HUES48 (cell line): ENCODE results near the gene IMP4.

ENCODE experiments used
- H3K27ac ChIP-seq: one replicate; pipeline ENCODE4 v1.7.0; 2013; ENCODE audit warnings: low read depth, low read length, inconsistent platforms
- H3K27me3 ChIP-seq: 2 replicates; pipeline ENCODE4 v1.6.1; 2013; ENCODE audit warnings: mild to moderate bottlenecking, low read length; ENCODE audit not compliant: control insufficient read depth, insufficient read depth
- H3K36me3 ChIP-seq: 2 replicates; pipeline ENCODE4 v1.6.1; 2013; ENCODE audit warnings: low read length; ENCODE audit not compliant: control insufficient read depth, insufficient read depth
- H3K4me1 ChIP-seq: 2 replicates; pipeline ENCODE4 v1.6.1; 2013; ENCODE audit warnings: mild to moderate bottlenecking, low read length; ENCODE audit not compliant: control insufficient read depth, insufficient read depth
- H3K4me3 ChIP-seq: 2 replicates; pipeline ENCODE4 v1.5.1; 2013; ENCODE audit warnings: mild to moderate bottlenecking, low read depth, low read length
- H3K9ac ChIP-seq: 2 replicates; pipeline ENCODE4 v1.6.1; 2013; ENCODE audit warnings: mild to moderate bottlenecking, low read depth, low read length, moderate library complexity
- H3K9me3 ChIP-seq: 2 replicates; pipeline ENCODE4 v1.6.1; 2013; ENCODE audit warnings: low read length; ENCODE audit not compliant: control insufficient read depth, insufficient read depth

Gene IMP4

GRCh38 chr2:130371723-130372054, 29.0 kb downstream of the IMP4 start:
- Histone ChIP-seq H3K9me3 (no peaks in the 10 kb centered on the region), H3K36me3 (no peaks in the 10 kb centered on the region), H3K4me3 (peak overlapping the region; percentile 88), H3K9ac (peak overlapping the region; percentile 41; the same call in 1 of the 2 replicates), H3K27ac (no peak overlapping the region), H3K27me3 (0 out of 2 replicates have a peak, but pooled peaks cover 3% of the 10 kb centered on the region), H3K4me1 (peaks cover 18% of the 10 kb centered on the region)

- Histone ChIP-seq H3K27me3 (0 out of 2 replicates have a peak, but pooled peaks cover 3% of the 10 kb centered on the region), H3K4me1 (peaks cover 18% of the 10 kb centered on the region), H3K27ac (no peak overlapping the region), H3K9me3 (no peaks in the 10 kb centered on the region), H3K9ac (peak overlapping the region; percentile 41), H3K4me3 (peak overlapping the region; percentile 88), H3K36me3 (no peaks in the 10 kb centered on the region)
These were observed 29.5 kb downstream of the IMP4 start for GRCh38 chr2:130372055-130372832.

GRCh38 chr2:130372833-130373807, 30.4 kb downstream of the IMP4 start:
- H3K4me1 ChIP-seq = peaks cover 18% of the 10 kb centered on the region
- no peaks in the 10 kb centered on the region for H3K36me3 ChIP-seq
- 0 out of 2 replicates have a peak, but pooled peaks cover 3% of the 10 kb centered on the region for H3K27me3 ChIP-seq
- peak overlapping the region; percentile 41; the same call in 1 of the 2 replicates for H3K9ac ChIP-seq
- peak overlapping the region; percentile 88 for H3K4me3 ChIP-seq
- no peaks in the 10 kb centered on the region for H3K9me3 ChIP-seq
- no peak overlapping the region for H3K27ac ChIP-seq

- Histone ChIP-seq H3K36me3 (no peaks in the 10 kb centered on the region), H3K4me3 (no peak overlapping the region)
These were observed 31.2 kb downstream of the IMP4 start for GRCh38 chr2:130373808-130374365.

GRCh38 chr2:130374587-130375290, 32.0 kb downstream of the IMP4 start:
- Histone ChIP-seq H3K9ac (no peak overlapping the region), H3K27me3 (0 out of 2 replicates have a peak, but pooled peaks cover 3% of the 10 kb centered on the region), H3K9me3 (no peaks in the 10 kb centered on the region), H3K27ac (no peak overlapping the region), H3K36me3 (no peaks in the 10 kb centered on the region), H3K4me3 (no peak overlapping the region), H3K4me1 (peaks cover 6% of the 10 kb centered on the region; the same call in 1 of the 2 replicates)

More at GRCh38 chr2:130373808-130374365, 31.2 kb downstream of the IMP4 start:
- Histone ChIP-seq H3K9ac (no peak overlapping the region), H3K4me1 (peaks cover 14% of the 10 kb centered on the region), H3K27ac (no peak overlapping the region), H3K27me3 (0 out of 2 replicates have a peak, but pooled peaks cover 3% of the 10 kb centered on the region), H3K9me3 (no peaks in the 10 kb centered on the region)

- Histone ChIP-seq H3K4me3 (no peak overlapping the region), H3K27ac (no peak overlapping the region), H3K27me3 (0 out of 2 replicates have a peak, but pooled peaks cover 3% of the 10 kb centered on the region), H3K9ac (no peak overlapping the region), H3K9me3 (no peaks in the 10 kb centered on the region), H3K4me1 (peaks cover 5% of the 10 kb centered on the region; the same call in 1 of the 2 replicates), H3K36me3 (no peaks in the 10 kb centered on the region)
These were observed 32.9 kb downstream of the IMP4 start for GRCh38 chr2:130375291-130376266.

- peaks cover 3% of the 10 kb centered on the region; the same call in 1 of the 2 replicates for H3K4me1 ChIP-seq
- H3K27me3 ChIP-seq = no peaks in the 10 kb centered on the region
- no peaks in the 10 kb centered on the region for H3K36me3 ChIP-seq
- H3K27ac ChIP-seq = no peak overlapping the region
- H3K4me3 ChIP-seq = no peak overlapping the region
- no peaks in the 10 kb centered on the region for H3K9me3 ChIP-seq
- no peak overlapping the region for H3K9ac ChIP-seq
These were observed 34.0 kb downstream of the IMP4 start for GRCh38 chr2:130376433-130377293.

- no peaks in the 10 kb centered on the region for H3K27me3 ChIP-seq
- no peaks in the 10 kb centered on the region; the same call in 1 of the 2 replicates for H3K4me1 ChIP-seq
- no peak overlapping the region for H3K4me3 ChIP-seq
- no peak overlapping the region for H3K9ac ChIP-seq
- no peaks in the 10 kb centered on the region for H3K9me3 ChIP-seq
- no peaks in the 10 kb centered on the region for H3K36me3 ChIP-seq
- no peak overlapping the region for H3K27ac ChIP-seq
These were observed 34.8 kb downstream of the IMP4 start for GRCh38 chr2:130377491-130377890.
